Stimulated activated CD8-positive, alpha-beta memory T cell treated with anti-CD3 and anti-CD28 coated beads, Interleukin-2, amount 100 ng/mL, for 48 hours (primary cell): ENCODE measurements around the gene CPT1A.

Source experiments
- DNase-seq, 2 donors: peaks; one replicate each; pipeline ENCODE4 v3.0.0-alpha.2; 2020; ENCODE audit warnings: low read depth in 2 of 2

Gene CPT1A

GRCh38 chr11:68710409-68710808 is 131.3 kb downstream of the CPT1A start:
- DNase-seq = no peak

- DNase-seq = no peak
Observed at GRCh38 chr11:68709062-68709461, 132.7 kb downstream of the CPT1A start.

DNA sequence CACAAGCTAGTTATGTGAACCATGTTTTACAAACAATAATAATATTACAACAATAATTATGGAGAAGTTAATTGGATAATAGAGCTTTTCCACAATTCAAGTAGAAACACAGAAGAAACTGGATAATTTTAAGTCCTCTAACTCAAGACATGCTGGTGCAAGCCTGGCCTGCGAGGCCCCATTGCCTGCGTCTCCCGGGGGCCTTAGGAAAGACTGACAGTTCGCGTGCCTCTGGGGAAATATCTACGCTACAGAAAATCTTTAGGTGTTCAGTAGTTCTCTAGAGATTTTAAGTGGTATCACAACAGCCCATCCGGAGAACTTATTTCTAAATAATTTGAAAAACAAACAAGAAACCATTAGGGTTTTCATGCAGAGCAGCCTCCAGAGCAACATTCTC is 134.2 kb downstream of the CPT1A start:
- no peak for DNase-seq

DNA sequence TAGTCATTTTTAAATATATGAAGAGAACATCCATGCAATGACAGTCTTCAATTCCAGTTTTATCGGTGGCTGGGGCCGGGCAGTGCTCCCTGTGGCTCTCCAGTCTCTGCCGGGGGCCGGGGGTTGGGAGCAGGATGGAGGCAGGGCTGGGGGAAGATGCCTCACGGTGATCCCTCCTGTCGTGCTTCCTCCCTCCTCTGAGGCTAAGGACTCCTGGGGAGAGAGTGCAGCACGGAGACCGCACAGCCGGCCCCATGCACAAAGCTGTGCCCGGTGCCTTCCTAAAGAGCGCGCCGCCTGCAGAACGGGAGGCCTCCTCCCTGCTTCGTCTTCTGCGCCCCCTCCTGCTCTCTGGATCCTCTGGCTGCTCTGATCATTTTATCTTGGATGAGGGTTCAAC is 136.8 kb downstream of the CPT1A start:
- no peak for DNase-seq
